Measurements from ENCODE around the gene CACNG6.

CACNG6 gene

DNA sequence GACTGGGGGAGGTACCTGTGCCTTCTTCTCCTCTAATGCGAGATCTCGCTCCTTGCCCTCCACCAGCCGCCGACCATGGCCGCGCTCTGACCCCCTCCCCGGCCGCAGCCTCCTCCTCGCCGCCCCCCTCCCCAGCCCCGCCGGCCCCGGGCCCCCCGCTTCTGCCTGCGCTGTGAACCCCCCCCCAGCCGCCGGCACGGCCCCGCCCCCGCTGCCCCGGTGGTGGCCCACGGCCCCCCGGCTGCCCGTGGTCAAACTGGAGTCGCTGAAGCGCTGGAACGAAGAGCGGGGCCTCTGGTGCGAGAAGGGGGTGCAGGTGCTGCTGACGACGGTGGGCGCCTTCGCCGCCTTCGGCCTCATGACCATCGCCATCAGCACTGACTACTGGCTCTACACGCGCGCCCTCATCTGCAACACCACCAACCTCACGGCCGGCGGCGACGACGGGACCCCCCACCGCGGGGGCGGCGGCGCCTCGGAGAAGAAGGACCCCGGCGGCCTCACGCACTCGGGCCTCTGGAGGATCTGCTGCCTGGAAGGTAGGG is 28.5 kb upstream of the CACNG6 start, which contains the start of gene CACNG8:
CACNG8 (plus strand) TSS at position 51 of the 545 bp plus-strand sequence.
- TF ChIP-seq TEAD4 (IDR thresholded peaks at IDR 0.05) (no peak), EP300 (IDR thresholded peaks at IDR 0.05; ENCODE audit: borderline replicate concordance) (no peak), CEBPB (IDR thresholded peaks at IDR 0.05) (no peak), CREB1 (IDR thresholded peaks at IDR 0.05; ENCODE audit: low read depth) (no peak), EGR1 (IDR thresholded peaks at IDR 0.05) (no peak), ZBTB7A (IDR thresholded peaks at IDR 0.05; ENCODE audit: low read depth) (no peak), RAD21 (IDR thresholded peaks at IDR 0.05; ENCODE audit: low read depth) (no peak), YY1 (IDR thresholded peaks at IDR 0.05; ENCODE audit: low read depth) (no peak), TCF12 (IDR thresholded peaks at IDR 0.05; ENCODE audit: low read depth) (no peak), NFIC (IDR thresholded peaks at IDR 0.05) (no peak), FOXM1 (IDR thresholded peaks at IDR 0.05; ENCODE audit: borderline replicate concordance, low read depth) (no peak), TAF1 (IDR thresholded peaks at IDR 0.05; ENCODE audit: low read depth) (no peak)
- TF ChIP-seq, protein P1, sequence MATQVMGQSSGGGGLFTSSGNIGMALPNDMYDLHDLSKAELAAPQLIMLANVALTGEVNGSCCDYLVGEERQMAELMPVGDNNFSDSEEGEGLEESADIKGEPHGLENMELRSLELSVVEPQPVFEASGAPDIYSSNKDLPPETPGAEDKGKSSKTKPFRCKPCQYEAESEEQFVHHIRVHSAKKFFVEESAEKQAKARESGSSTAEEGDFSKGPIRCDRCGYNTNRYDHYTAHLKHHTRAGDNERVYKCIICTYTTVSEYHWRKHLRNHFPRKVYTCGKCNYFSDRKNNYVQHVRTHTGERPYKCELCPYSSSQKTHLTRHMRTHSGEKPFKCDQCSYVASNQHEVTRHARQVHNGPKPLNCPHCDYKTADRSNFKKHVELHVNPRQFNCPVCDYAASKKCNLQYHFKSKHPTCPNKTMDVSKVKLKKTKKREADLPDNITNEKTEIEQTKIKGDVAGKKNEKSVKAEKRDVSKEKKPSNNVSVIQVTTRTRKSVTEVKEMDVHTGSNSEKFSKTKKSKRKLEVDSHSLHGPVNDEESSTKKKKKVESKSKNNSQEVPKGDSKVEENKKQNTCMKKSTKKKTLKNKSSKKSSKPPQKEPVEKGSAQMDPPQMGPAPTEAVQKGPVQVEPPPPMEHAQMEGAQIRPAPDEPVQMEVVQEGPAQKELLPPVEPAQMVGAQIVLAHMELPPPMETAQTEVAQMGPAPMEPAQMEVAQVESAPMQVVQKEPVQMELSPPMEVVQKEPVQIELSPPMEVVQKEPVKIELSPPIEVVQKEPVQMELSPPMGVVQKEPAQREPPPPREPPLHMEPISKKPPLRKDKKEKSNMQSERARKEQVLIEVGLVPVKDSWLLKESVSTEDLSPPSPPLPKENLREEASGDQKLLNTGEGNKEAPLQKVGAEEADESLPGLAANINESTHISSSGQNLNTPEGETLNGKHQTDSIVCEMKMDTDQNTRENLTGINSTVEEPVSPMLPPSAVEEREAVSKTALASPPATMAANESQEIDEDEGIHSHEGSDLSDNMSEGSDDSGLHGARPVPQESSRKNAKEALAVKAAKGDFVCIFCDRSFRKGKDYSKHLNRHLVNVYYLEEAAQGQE (IDR thresholded peaks at IDR 0.05; ENCODE audit: low read depth) = no peak
- TF ChIP-seq, protein P2, sequence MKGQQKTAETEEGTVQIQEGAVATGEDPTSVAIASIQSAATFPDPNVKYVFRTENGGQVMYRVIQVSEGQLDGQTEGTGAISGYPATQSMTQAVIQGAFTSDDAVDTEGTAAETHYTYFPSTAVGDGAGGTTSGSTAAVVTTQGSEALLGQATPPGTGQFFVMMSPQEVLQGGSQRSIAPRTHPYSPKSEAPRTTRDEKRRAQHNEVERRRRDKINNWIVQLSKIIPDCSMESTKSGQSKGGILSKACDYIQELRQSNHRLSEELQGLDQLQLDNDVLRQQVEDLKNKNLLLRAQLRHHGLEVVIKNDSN (IDR thresholded peaks at IDR 0.05) = no peak
- TF ChIP-seq, protein P3, sequence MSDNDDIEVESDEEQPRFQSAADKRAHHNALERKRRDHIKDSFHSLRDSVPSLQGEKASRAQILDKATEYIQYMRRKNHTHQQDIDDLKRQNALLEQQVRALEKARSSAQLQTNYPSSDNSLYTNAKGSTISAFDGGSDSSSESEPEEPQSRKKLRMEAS (IDR thresholded peaks at IDR 0.05) = no peak

DNA sequence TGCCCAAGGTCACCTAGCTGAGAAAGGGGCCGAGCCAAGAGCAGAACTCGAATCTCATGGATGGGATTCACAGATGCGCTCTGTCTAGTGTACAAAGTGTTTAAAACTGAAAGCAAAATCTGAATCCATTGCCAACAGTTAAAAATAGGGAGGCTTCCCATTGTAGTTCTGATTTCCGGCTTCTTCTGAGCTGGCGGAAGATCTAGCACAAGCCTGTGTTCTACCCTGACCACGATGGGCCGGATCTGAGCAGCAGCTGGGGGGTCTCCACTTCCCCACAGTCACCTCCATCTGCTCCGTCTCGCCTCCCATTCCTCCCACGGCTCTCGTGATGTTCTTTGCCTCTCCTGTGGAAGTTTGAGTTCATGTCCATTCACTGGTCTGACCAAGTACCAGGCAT is 26.3 kb upstream of the CACNG6 start:
- TF ChIP-seq TCF12 (IDR thresholded peaks at IDR 0.05; ENCODE audit: low read depth) (no peak), ZBTB7A (IDR thresholded peaks at IDR 0.05; ENCODE audit: low read depth) (no peak), FOXM1 (IDR thresholded peaks at IDR 0.05; ENCODE audit: borderline replicate concordance, low read depth) (no peak), YY1 (IDR thresholded peaks at IDR 0.05; ENCODE audit: low read depth) (no peak), CREB1 (IDR thresholded peaks at IDR 0.05; ENCODE audit: low read depth) (no peak), TAF1 (IDR thresholded peaks at IDR 0.05; ENCODE audit: low read depth) (no peak), EP300 (IDR thresholded peaks at IDR 0.05; ENCODE audit: borderline replicate concordance) (no peak), NFIC (IDR thresholded peaks at IDR 0.05) (no peak)
- TF ChIP-seq, protein P3 (IDR thresholded peaks at IDR 0.05) = no peak

DNA sequence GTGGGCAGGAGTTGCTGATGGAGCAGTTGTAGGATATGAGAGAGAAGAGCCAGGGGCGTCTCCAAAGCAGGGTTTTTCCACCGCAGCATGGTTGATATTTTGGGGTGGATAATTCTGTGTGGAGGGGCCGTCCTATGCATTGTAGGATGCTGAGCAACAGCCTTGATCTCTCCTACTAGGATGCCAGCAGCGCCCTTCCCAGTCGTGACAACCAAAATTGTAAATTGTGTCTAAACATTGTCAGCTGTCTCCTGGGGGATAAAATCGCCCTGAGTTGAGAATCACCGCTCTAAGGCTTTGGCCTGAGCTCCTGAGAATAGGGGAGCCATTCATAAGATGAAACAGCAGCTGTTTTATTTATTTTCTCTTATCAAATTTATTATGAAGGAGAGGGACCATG is 24.5 kb upstream of the CACNG6 start:
- TF ChIP-seq EP300 (IDR thresholded peaks at IDR 0.05; ENCODE audit: borderline replicate concordance) = no peak
- TF ChIP-seq, protein P2 (IDR thresholded peaks at IDR 0.05) = no peak
- no peak for TF ChIP-seq RAD21 (IDR thresholded peaks at IDR 0.05; ENCODE audit: low read depth)
- no peak for TF ChIP-seq FOXM1 (IDR thresholded peaks at IDR 0.05; ENCODE audit: borderline replicate concordance, low read depth)
- TF ChIP-seq NFIC (IDR thresholded peaks at IDR 0.05) = no peak
- no peak for TF ChIP-seq CEBPB (IDR thresholded peaks at IDR 0.05)
- TF ChIP-seq TCF12 (IDR thresholded peaks at IDR 0.05; ENCODE audit: low read depth) = no peak
- TF ChIP-seq, protein P3 (IDR thresholded peaks at IDR 0.05) = no peak
- TF ChIP-seq TEAD4 (IDR thresholded peaks at IDR 0.05) = no peak

DNA sequence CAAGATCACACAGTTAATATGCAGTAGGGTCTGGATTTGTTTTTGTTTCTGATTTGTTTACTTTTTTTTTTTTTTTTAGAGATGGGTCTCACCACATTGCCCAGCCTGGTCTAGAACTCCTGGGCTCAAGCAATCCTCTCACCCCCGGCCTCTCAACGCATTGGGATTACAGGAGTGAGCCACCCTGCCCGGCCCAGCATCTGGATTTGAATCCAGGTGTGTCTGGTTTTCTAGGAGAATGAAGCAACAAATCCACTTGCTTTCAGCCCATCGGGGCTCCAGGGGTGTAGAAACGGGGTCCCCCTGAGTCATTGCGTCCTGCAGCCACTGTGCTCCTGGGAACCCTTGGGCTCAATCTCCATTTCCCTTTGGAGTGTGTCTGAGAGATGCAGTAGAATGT is 22.1 kb upstream of the CACNG6 start:
- TF ChIP-seq NFIC (IDR thresholded peaks at IDR 0.05) (no peak), ZBTB7A (IDR thresholded peaks at IDR 0.05; ENCODE audit: low read depth) (no peak), FOXM1 (IDR thresholded peaks at IDR 0.05; ENCODE audit: borderline replicate concordance, low read depth) (no peak), EP300 (IDR thresholded peaks at IDR 0.05; ENCODE audit: borderline replicate concordance) (no peak)
- TF ChIP-seq, protein P3 (IDR thresholded peaks at IDR 0.05) = no peak
- TF ChIP-seq, protein P2 (IDR thresholded peaks at IDR 0.05) = no peak

DNA sequence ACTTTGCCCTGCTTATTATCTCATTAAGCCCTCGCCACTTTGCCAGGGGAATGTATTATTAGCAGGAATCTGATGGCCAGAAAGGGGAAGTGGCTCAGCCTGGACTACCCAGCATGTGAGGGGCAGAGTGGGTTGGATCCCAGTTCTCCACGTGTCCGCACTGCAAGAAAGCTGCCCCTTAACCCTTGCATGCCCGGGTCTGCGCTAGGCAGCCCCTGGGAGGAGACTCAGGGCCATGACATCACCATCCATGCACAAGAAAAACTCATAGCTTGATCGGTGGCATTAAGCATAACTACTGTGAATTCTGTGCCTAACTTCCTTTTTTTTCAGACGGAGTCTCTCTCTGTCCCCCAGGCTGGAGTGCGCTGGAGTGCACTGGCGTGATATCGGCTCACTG is 19.8 kb upstream of the CACNG6 start:
- no peak for TF ChIP-seq TAF1 (IDR thresholded peaks at IDR 0.05; ENCODE audit: low read depth)

DNA sequence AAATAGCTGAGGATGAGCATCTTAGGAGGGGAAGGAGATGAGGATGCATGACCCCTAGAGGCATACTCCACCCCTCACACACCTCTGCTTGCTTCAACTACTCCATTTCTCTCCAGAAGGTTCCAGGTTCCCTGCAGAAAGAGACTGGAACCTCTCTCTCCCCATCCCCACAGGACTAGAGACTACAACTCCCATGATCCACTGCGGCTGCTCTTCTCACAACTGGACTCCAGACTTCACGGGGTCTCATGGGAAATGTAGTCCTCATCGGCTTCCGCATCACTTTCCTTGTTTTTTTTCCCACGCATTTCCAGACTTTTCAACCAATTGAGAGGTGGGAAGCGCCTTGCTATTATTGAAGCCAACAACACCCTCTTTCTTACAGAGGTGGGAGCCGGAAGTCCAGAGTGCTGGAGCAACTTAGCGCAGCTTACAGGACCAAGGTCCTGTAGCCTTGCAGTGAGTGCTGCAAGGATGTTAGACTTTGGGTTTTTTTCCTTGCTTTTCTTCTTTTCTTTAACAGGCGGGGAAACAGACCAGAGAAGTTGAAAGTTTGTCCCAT is 13.9 kb upstream of the CACNG6 start:
- TF ChIP-seq CREB1 (IDR thresholded peaks at IDR 0.05; ENCODE audit: low read depth) = no peak
- TF ChIP-seq, protein P3 (IDR thresholded peaks at IDR 0.05) = no peak
- TF ChIP-seq, protein P2 (IDR thresholded peaks at IDR 0.05) = no peak
- TF ChIP-seq, protein P1 (IDR thresholded peaks at IDR 0.05; ENCODE audit: low read depth) = no peak
- TF ChIP-seq FOXM1 (IDR thresholded peaks at IDR 0.05; ENCODE audit: borderline replicate concordance, low read depth) = no peak
- no peak for TF ChIP-seq RAD21 (IDR thresholded peaks at IDR 0.05; ENCODE audit: low read depth)
- TF ChIP-seq NFIC (IDR thresholded peaks at IDR 0.05) = no peak
- TF ChIP-seq TEAD4 (IDR thresholded peaks at IDR 0.05) = no peak
- no peak for TF ChIP-seq TCF12 (IDR thresholded peaks at IDR 0.05; ENCODE audit: low read depth)
- no peak for TF ChIP-seq CEBPB (IDR thresholded peaks at IDR 0.05)
- no peak for TF ChIP-seq EGR1 (IDR thresholded peaks at IDR 0.05)
- no peak for TF ChIP-seq YY1 (IDR thresholded peaks at IDR 0.05; ENCODE audit: low read depth)
- no peak for TF ChIP-seq TAF1 (IDR thresholded peaks at IDR 0.05; ENCODE audit: low read depth)
- TF ChIP-seq EP300 (IDR thresholded peaks at IDR 0.05; ENCODE audit: borderline replicate concordance) = no peak
- no peak for TF ChIP-seq ZBTB7A (IDR thresholded peaks at IDR 0.05; ENCODE audit: low read depth)
